Activated B cell treated with CpG ODN at 0.5 μM for 24 hours (primary cell): ENCODE measurements around the gene TMEM238. TPM values are rescaled to one million over a fixed set of nuclear protein-coding genes. Genes with fewer than 3 reads are reported as not detected.

Experiments
- ATAC-seq: fragments of 200-7000 bp; cut with Tn5 transposase; one replicate; pipeline ENCODE4 v1.10.0; 2021; ENCODE audit warnings: low read depth, mild to moderate bottlenecking, moderate library complexity
- CTCF ChIA-PET: fragments of 350-600 bp; sonication (Branson Sonifier 250); formaldehyde crosslinking; loops from one replicate; lab custom pipeline; 2021; ENCODE audit warnings: antibody characterized with exemption; lab: Charles Lee
- POLR2A ChIA-PET: fragments of 350-600 bp; sonication (Branson Sonifier 250); formaldehyde crosslinking; loops from one replicate; lab custom pipeline; 2021; ENCODE audit warnings: antibody characterized with exemption; lab: Charles Lee
- DNase-seq: peaks from one replicate; pipeline ENCODE4 v3.0.0; 2022
- H3K27ac Mint-ChIP-seq: one replicate; pipeline ENCODE4 v1.8.0; 2020; ENCODE audit warnings: mixed read lengths
- H3K27me3 Mint-ChIP-seq: one replicate; pipeline ENCODE4 v1.8.0; 2021; ENCODE audit warnings: mixed read lengths
- H3K36me3 Mint-ChIP-seq: one replicate; pipeline ENCODE4 v1.8.0; 2021; ENCODE audit warnings: low read depth, mixed read lengths
- H3K4me1 Mint-ChIP-seq: one replicate; pipeline ENCODE4 v1.8.0; 2021; ENCODE audit warnings: mixed read lengths
- H3K4me3 Mint-ChIP-seq: one replicate; pipeline ENCODE4 v1.8.0; 2020; ENCODE audit warnings: mild to moderate bottlenecking, mixed read lengths
- H3K9me3 Mint-ChIP-seq: one replicate; pipeline ENCODE4 v1.8.0; 2020; ENCODE audit warnings: mixed read lengths
- intact Hi-C: fragments of 100-400 bp; cut with micrococcal nuclease; formaldehyde crosslinking; loops from one replicate; pipeline ENCODE4 v1.15.1; 2024
- total RNA-seq: library from RNA; stranded (reverse); gene quantifications from 2 replicates; pipeline ENCODE4 v1.2.3, GENCODE V29; 2022
- TF ChIP-seq, protein P1 (sequence below): fragments of 200-600 bp; IDR thresholded peaks from one replicate; pipeline ENCODE4 v1.8.0; 2022; ENCODE audit warnings: antibody characterized with exemption, mild to moderate bottlenecking

Gene TMEM238
- total RNA-seq, 1 donor from 2014 or later = 3.8 TPM

DNA sequence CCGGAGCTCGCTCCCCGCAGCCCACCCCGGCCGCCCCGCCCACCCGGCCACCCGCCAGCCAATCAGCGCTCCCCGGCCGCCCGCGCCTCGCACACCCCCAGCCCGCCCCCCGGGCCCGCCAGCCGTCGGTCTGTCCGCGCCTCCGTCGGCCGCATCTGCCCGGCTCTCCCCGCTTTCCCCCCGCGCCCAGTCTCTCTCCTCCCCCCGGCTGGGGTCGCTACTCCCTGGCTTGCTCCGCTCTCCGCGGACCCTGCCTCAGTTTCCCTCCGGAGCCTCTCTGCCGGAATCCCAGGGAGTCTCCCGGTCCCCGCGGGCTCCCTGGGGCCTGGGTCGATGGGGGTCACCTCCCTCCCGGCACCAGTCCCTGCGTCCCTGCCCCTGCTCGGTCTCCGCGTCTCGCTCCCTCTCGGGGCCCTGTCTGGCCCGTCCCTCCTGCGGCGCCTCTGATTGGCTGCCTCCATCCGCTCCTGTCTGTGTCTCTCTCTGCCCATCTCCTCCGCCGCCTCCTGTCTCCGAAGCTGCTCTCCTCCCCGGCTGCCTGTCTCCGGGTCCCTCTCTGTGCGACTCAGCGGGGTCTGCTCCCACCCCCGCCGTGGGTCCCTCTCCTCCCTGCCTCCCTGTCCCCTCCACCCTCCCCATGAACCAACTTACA is 14.3 kb downstream of the TMEM238 start:
- peaks cover 38% of the 10 kb centered on the region for H3K27me3 Mint-ChIP-seq

DNA sequence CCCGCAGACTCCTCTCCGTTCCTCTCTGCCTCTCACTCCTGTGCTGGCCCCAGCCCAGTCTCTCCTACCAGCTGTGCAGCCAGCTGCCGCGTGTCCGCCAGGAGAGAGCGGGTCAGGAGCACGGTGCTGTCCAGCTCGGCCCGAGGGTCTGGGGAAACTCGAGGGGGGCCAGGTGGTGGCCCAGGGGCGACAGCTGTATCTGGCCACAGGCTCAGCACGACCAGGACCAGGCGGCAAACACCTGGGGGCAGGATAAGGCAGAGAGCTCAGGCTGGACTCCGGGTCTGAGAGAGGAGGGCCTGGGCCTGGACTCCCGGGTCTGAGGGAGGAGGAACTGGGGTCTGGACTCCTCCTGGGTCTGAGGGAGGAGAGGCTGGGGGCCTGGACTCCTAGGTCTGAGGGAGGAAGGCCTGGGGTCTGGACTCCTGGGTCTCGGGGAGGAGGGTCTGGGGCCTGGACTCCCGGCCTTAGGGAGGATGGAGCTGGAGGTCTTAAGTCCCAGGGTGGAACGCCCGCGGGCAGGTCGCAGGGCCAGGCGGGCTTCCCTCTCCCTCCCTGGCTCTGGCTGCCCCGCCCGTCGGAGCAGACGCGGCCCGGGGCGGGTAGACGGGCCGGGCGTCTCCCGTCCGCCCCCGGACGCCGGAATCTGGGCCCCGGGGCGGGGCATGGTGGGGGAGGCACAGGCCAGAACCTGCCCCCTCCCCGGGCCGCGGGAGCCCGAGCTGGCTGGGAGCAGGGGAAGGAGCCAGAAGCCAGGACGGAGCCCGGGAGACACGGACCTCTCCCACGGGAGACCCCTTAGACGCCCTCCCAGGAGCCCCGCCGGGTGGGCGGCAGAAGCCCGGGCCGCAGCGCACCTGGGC is 15.2 kb downstream of the TMEM238 start:
- ATAC-seq (peak; percentile 58), DNase-seq (no peak)
- CTCF ChIA-PET = no interaction called here
- TF ChIP-seq, protein P1, sequence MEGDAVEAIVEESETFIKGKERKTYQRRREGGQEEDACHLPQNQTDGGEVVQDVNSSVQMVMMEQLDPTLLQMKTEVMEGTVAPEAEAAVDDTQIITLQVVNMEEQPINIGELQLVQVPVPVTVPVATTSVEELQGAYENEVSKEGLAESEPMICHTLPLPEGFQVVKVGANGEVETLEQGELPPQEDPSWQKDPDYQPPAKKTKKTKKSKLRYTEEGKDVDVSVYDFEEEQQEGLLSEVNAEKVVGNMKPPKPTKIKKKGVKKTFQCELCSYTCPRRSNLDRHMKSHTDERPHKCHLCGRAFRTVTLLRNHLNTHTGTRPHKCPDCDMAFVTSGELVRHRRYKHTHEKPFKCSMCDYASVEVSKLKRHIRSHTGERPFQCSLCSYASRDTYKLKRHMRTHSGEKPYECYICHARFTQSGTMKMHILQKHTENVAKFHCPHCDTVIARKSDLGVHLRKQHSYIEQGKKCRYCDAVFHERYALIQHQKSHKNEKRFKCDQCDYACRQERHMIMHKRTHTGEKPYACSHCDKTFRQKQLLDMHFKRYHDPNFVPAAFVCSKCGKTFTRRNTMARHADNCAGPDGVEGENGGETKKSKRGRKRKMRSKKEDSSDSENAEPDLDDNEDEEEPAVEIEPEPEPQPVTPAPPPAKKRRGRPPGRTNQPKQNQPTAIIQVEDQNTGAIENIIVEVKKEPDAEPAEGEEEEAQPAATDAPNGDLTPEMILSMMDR = no peak
- Mint-ChIP-seq H3K27ac (no peak overlapping the region), H3K9me3 (no peaks in the 10 kb centered on the region), H3K27me3 (peaks cover 35% of the 10 kb centered on the region), H3K4me1 (peaks cover 13% of the 10 kb centered on the region), H3K4me3 (no peak overlapping the region), H3K36me3 (no peaks in the 10 kb centered on the region)
- POLR2A ChIA-PET = interaction anchor here (1.5 kb wide), 1 partner anchor 15 kb away, joined by 9 read pairs; the partner anchor contains the start of gene TMEM238
- intact Hi-C loops = no loop called here

More for the DNA sequence above, 14.3 kb downstream of the TMEM238 start:
- Mint-ChIP-seq H3K36me3 (no peaks in the 10 kb centered on the region), H3K4me3 (peak overlapping the region; percentile 68), H3K9me3 (no peaks in the 10 kb centered on the region), H3K27ac (no peak overlapping the region), H3K4me1 (peaks cover 14% of the 10 kb centered on the region)
- no peak for DNase-seq
- intact Hi-C loops = no loop called here
- peak; percentile 47 for ATAC-seq
- ChIA-PET CTCF (no interaction called here), POLR2A (interaction anchor here (1.5 kb wide), 1 partner anchor 14 kb away, joined by 9 read pairs; the partner anchor contains the start of gene TMEM238)
- TF ChIP-seq, protein P1 = no peak

DNA sequence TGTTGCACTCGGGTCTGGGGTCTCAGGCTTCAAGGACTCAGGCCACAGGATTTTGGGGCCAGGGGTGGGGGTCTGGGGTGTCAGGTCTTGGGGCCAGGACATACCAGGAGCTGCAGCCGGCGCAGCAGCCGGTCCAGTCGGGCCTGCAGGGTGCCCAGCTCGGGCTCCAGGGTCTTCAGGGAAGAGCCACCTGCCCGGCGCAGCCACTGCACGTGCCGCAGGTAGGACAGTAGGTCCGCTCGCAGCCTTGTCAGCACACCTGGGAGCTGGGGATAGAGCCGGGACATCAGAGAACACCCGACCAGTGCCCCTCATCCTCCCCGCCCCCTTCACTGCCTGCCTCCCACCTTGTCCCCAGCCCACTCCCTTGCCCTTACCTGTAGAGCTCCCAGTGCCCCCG is 16.0 kb downstream of the TMEM238 start:
- Mint-ChIP-seq H3K36me3 (no peaks in the 10 kb centered on the region), H3K27me3 (peaks cover 30% of the 10 kb centered on the region), H3K4me1 (peaks cover 10% of the 10 kb centered on the region), H3K27ac (no peak overlapping the region), H3K4me3 (no peak overlapping the region), H3K9me3 (no peaks in the 10 kb centered on the region)
- TF ChIP-seq, protein P1 = no peak
- intact Hi-C loops = no loop called here
- CTCF ChIA-PET = no interaction called here
- no peak for ATAC-seq
- no peak for DNase-seq
- POLR2A ChIA-PET = interaction anchor here (1.5 kb wide), 1 partner anchor 16 kb away, joined by 9 read pairs; the partner anchor contains the start of gene TMEM238

DNA sequence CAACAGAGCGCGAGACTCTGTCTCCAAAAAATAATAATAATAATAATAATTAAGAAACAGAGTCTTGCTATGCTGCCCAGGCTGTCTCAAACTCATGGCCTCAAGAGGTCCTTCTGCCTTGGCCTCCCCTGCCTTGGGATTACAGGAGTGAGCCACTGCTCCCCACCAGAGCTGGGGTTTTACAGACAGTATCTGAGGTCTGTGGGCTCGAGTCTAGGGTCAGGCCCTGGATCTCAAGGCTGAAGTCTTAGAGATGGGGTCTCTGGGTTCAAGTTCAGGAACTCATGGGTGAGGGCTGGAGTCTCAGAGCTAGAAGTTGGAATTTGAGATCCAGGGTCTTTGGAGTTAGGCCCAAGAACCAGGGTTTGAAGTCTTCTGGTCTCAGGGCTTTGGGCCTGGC is 17.3 kb downstream of the TMEM238 start:
- Mint-ChIP-seq H3K4me3 (no peak overlapping the region), H3K36me3 (no peaks in the 10 kb centered on the region), H3K27me3 (peaks cover 26% of the 10 kb centered on the region), H3K27ac (no peak overlapping the region), H3K9me3 (no peaks in the 10 kb centered on the region), H3K4me1 (peaks cover 7% of the 10 kb centered on the region)
- intact Hi-C loops = no loop called here
- TF ChIP-seq, protein P1 = no peak
- ATAC-seq = no peak
- DNase-seq = no peak
- CTCF ChIA-PET = no interaction called here
- POLR2A ChIA-PET = no interaction called here

GRCh38 chr19:55365964-55366363 is 18.1 kb downstream of the TMEM238 start:
- no peak for ATAC-seq
- TF ChIP-seq, protein P1 = no peak
- peaks cover 7% of the 10 kb centered on the region for H3K4me1 Mint-ChIP-seq
- no peaks in the 10 kb centered on the region for H3K36me3 Mint-ChIP-seq
- H3K4me3 Mint-ChIP-seq = no peak overlapping the region
- no peak for DNase-seq
- ChIA-PET POLR2A (no interaction called here), CTCF (no interaction called here)
- intact Hi-C loops = no loop called here
- no peak overlapping the region for H3K27ac Mint-ChIP-seq
- H3K27me3 Mint-ChIP-seq = peaks cover 18% of the 10 kb centered on the region
- no peaks in the 10 kb centered on the region for H3K9me3 Mint-ChIP-seq
